Measurements from ENCODE around the gene LYRM7.

LYRM7 gene

DNA sequence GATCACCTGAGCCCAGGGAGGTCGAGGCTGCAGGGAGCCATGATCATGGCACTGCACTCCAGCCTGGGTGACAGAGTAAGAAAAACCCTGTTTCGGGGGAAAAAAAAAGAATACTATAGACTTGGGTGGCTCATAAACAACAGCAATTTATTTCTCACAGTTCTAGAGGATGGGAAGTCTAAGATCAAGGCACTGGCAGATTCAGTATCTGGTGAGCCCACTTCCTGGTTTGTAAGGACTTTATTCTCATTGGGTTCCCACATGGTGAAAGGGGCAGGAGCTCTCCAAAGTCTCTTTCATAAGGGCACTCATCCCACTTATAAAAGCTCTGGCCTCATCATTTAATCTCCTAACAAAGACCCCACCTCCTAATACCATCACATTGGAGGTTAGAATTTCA is 14.4 kb upstream of the LYRM7 start:
- DNase-seq (ENCODE audit: insufficient read length, low spot score) (no peak), FAIRE-seq (no peak)
- no peak for TF ChIP-seq POLR2AphosphoS5 (IDR thresholded peaks at IDR 0.05; ENCODE audit: low read depth, low read length)
- no peak for TF ChIP-seq PAX5 (IDR thresholded peaks at IDR 0.05; ENCODE audit: insufficient read depth, low read length, severe bottlenecking)

DNA sequence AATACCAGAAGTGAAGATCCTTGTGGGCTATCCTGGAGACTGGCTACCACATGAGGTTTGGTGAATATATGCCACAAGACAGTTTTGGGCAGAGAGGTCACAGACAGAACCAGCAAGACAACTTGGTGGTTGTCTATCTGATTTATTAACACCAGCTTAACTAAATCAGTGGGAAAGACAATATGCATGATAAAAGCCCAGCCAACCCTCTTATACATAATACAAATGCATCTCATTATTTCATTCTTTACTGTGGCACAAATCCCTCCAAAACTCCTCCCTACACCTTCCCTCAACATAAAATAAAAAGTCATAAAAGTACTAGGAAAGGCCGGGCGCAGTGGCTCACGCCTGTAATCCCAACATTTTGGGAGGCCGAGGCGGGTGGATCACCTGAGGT is 13.8 kb upstream of the LYRM7 start:
- no peak for DNase-seq (ENCODE audit: insufficient read length, low spot score)
- FAIRE-seq, result no peak
- no peak for TF ChIP-seq TAF1 (IDR thresholded peaks at IDR 0.05; ENCODE audit: low read depth, low read length)
- no peak for TF ChIP-seq POLR2AphosphoS5 (IDR thresholded peaks at IDR 0.05; ENCODE audit: low read depth, low read length)
- TF ChIP-seq POLR2A (IDR thresholded peaks at IDR 0.05; ENCODE audit: low read depth, low read length), result no peak
- TF ChIP-seq POU2F2 (IDR thresholded peaks at IDR 0.05; ENCODE audit: low read depth, low read length), result no peak
- TF ChIP-seq PAX5 (IDR thresholded peaks at IDR 0.05; ENCODE audit: insufficient read depth, low read length, severe bottlenecking), result no peak
- TF ChIP-seq SPI1 (IDR thresholded peaks at IDR 0.05; ENCODE audit: low read depth, low read length), result no peak

DNA sequence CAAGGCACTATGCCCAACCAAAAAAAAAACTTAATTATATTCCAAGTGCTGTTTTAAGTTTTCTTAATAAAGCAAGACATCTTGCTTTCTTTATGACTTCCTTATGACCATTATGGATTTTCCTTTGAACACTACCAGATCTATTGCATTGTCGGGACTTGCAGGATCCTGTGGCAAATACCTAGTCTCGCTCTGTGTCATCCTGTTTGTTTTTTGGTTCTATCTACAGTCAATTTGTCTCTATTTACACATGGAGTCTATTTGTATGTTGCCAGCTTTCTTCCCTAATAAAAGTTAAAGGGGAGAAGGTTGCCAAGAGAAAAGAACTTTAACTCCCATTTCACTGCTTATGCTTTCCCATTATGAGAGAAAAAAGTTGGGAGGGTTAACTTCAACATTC is 10.6 kb upstream of the LYRM7 start:
- FAIRE-seq, result no peak
- no peak for DNase-seq (ENCODE audit: insufficient read length, low spot score)
- TF ChIP-seq POLR2AphosphoS5 (IDR thresholded peaks at IDR 0.05; ENCODE audit: low read depth, low read length) (no peak), PAX5 (IDR thresholded peaks at IDR 0.05; ENCODE audit: insufficient read depth, low read length, severe bottlenecking) (no peak), SPI1 (IDR thresholded peaks at IDR 0.05; ENCODE audit: low read depth, low read length) (no peak), TAF1 (IDR thresholded peaks at IDR 0.05; ENCODE audit: low read depth, low read length) (no peak), POU2F2 (IDR thresholded peaks at IDR 0.05; ENCODE audit: low read depth, low read length) (no peak), POLR2A (IDR thresholded peaks at IDR 0.05; ENCODE audit: low read depth, low read length) (no peak)

DNA sequence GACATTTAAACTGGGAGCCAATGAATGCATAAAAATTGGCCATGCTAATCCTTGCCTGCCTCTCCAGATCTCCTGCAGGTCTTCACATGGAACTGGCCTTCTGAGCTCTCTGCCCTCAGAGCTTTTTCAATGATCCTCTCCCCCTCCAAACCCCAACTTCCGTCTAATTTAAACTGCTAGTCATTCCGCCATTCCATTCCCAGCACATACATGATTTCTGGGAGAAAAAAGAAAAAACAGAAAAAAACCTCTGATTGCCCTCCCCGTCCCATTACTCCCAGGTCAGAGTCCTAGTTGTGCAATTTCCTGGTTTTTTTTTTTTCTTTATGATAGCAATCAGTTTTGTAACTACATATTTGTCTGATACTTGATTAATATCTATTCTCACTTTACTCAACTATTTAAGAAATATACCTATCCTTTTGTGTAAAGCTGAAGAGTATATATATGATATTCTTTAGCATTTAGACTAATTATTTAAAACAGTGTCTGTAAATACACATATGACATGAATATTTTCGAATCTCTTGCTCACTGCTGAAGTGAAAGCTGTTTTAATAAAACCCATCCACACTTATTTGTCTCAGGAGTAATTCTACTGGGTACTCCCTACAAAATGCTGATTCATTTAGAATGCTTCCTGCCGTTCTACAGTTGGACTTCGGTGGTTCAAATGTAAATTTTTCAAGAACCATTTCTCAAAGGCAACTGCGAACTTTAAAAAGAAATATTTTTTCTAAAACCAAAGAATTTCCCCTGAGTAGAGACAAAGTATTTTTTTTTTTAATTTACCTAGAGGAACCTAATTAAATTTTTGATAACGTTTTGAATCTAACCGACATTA is 7.2 kb upstream of the LYRM7 start:
- FAIRE-seq (no peak), DNase-seq (ENCODE audit: insufficient read length, low spot score) (no peak)

DNA sequence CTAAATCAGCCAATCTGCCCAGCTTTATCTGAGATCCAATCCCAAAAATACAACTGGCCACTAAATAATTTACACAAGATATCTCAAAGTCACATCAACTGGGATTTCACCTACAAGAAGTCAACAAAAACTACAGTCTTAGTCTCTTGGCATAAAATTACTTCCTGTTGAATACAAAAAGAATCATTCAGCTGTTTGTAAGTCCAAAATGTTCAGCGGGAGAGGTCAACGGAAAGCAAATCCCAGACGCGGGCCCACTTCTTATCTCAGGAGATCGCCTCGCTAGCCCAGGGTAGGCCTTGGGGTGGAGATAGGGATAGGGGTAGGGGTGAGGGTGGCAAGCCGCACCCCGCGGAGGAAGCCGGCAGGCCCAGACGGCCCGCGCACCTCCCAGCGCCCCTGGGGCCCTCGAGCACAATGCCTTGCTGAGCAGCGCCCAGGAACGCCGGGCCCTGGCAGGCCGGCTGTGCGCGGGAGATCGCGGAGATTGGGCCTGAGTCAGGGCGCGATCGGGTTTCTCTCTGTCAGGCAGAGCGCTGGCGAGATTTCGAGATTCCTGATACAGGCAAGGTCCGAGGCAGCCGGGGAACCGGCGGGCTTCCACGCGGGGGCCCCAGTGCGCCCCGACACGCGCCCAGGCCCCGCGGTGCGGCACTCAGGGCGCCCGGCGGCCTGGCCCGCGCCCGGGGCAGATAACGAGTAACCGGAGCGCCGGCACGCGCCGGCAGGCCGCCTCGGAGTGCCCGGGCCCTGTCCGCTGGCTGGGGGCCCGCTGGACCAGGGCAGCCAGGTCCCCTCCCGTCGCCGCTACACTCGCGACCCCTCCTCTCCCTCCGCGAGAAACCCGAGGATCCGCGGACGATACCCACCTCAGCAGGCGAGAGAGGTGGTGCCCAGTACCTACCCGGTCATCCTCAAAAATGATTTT is 6.3 kb upstream of the LYRM7 start:
- FAIRE-seq (no peak), DNase-seq (ENCODE audit: insufficient read length, low spot score) (peak; percentile 53)
- no peak for TF ChIP-seq SPI1 (IDR thresholded peaks at IDR 0.05; ENCODE audit: low read depth, low read length)
- TF ChIP-seq POU2F2 (IDR thresholded peaks at IDR 0.05; ENCODE audit: low read depth, low read length), result peak; percentile 39; the same call in 1 of the 2 replicates
- no peak for TF ChIP-seq POLR2A (IDR thresholded peaks at IDR 0.05; ENCODE audit: low read depth, low read length)
- TF ChIP-seq TAF1 (IDR thresholded peaks at IDR 0.05; ENCODE audit: low read depth, low read length), result no peak; the same call in 1 of the 2 replicates

More for the DNA sequence above, 7.2 kb upstream of the LYRM7 start:
- TF ChIP-seq SPI1 (IDR thresholded peaks at IDR 0.05; ENCODE audit: low read depth, low read length), result no peak
- TF ChIP-seq POU2F2 (IDR thresholded peaks at IDR 0.05; ENCODE audit: low read depth, low read length), result no peak
- no peak for TF ChIP-seq PAX5 (IDR thresholded peaks at IDR 0.05; ENCODE audit: insufficient read depth, low read length, severe bottlenecking)
- no peak for TF ChIP-seq POLR2AphosphoS5 (IDR thresholded peaks at IDR 0.05; ENCODE audit: low read depth, low read length)
- TF ChIP-seq TAF1 (IDR thresholded peaks at IDR 0.05; ENCODE audit: low read depth, low read length), result no peak
- no peak for TF ChIP-seq POLR2A (IDR thresholded peaks at IDR 0.05; ENCODE audit: low read depth, low read length)

DNA sequence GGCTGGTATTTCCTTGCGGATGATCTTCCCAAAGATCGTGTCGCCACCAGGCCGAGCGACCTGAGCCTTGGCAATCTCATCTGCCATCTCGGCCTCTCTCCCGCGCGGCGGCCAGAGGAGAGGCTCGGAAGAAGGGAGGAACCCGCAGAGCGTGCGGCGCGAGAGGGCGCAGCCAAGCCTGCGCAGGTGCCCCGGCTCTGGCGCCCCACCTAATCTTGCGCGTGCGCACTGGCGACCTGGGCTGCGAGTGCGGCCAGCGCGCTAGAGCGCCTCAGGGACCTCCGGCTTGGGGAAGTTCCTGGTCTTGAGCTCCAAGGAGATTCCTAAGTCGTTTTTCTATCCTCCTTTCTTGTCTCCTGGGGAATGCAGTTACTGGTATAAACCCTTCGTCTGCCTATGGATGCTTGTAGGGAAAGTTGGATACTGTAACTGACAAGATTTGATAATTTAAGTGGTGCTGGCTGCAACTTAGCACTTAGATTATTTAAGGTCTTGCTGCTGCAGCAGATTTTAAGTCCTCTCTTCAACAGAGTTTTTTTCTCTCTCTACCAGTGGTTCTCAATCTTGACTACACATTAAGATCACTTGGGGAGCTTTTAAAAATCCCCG is 5.5 kb upstream of the LYRM7 start, which contains the start of gene HINT1:
Gene HINT1 (minus strand): TSS at position 138 of the 609 bp plus-strand sequence. CDS start 51 bp downstream, at position 87.
- FAIRE-seq, result peak; percentile 96
- TF ChIP-seq PAX5 (IDR thresholded peaks at IDR 0.05; ENCODE audit: insufficient read depth, low read length, severe bottlenecking) (no peak), TAF1 (IDR thresholded peaks at IDR 0.05; ENCODE audit: low read depth, low read length) (peak; percentile 81), POLR2A (IDR thresholded peaks at IDR 0.05; ENCODE audit: low read depth, low read length) (peak; percentile 79), SPI1 (IDR thresholded peaks at IDR 0.05; ENCODE audit: low read depth, low read length) (peak; percentile 57), POLR2AphosphoS5 (IDR thresholded peaks at IDR 0.05; ENCODE audit: low read depth, low read length) (peak; percentile 64), POU2F2 (IDR thresholded peaks at IDR 0.05; ENCODE audit: low read depth, low read length) (peak; percentile 69; the same call in 1 of the 2 replicates)

DNA sequence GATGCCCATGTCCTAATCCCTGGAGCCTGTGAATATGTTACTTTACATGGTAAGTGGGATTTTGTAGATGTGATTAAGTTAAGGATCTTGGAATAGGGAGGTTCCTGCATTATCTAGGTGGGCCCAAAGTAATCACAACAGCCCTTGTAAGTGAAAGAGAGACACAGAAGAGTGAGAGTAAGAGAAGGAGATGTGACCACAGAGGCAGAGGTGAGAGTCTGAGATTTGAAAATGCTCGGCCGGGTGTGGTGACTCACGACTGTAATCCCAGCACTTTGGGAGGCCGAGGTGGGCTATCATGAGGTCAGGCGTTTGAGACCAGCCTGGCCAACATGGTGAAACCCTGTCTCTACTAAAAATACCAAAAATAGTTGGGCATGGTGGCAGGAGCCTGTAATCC is 3.1 kb upstream of the LYRM7 start:
- DNase-seq (ENCODE audit: insufficient read length, low spot score) (no peak), FAIRE-seq (no peak)
- TF ChIP-seq POLR2A (IDR thresholded peaks at IDR 0.05; ENCODE audit: low read depth, low read length) (no peak), SPI1 (IDR thresholded peaks at IDR 0.05; ENCODE audit: low read depth, low read length) (no peak), POLR2AphosphoS5 (IDR thresholded peaks at IDR 0.05; ENCODE audit: low read depth, low read length) (no peak), PAX5 (IDR thresholded peaks at IDR 0.05; ENCODE audit: insufficient read depth, low read length, severe bottlenecking) (no peak), TAF1 (IDR thresholded peaks at IDR 0.05; ENCODE audit: low read depth, low read length) (no peak), POU2F2 (IDR thresholded peaks at IDR 0.05; ENCODE audit: low read depth, low read length) (no peak)

More for the DNA sequence above, 5.5 kb upstream of the LYRM7 start, which contains the start of gene HINT1:
- DNase-seq (ENCODE audit: insufficient read length, low spot score), result peak; percentile 91

DNA sequence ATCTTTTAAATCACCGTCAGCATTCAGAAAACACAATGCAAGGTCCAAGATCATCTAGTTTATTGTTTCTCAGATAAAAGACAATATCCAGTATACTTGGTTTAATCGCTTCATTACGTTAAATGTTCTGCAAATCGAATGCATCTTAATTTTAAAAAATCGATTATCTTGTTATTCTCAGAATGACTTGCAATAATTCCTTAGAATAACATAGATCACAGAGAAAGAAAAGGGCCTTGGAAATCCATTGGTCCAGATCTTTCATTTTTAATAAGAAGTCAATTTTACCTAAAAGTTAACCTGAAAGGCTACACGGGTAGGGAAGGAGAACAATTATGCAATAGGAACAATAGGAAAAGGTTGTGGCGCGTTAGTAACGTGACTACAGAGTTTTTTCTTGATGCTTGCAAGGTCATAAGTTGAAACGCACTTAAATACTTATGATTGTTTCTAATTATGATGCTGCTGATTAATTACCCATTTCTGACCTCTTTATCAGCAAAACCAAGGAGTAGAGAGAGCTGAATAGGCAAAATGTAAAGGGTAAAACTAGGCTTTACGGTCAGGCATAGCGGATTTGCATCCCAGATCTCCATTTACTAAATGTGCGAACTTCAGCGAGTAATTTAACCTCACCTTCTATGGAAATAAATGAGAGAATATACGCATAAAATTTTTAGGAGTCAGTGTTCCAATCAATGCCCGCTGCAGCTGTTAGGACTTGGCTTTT is 769 bp upstream of the LYRM7 start:
- TF ChIP-seq POLR2A (IDR thresholded peaks at IDR 0.05; ENCODE audit: low read depth, low read length) (no peak), POU2F2 (IDR thresholded peaks at IDR 0.05; ENCODE audit: low read depth, low read length) (no peak), SPI1 (IDR thresholded peaks at IDR 0.05; ENCODE audit: low read depth, low read length) (no peak), POLR2AphosphoS5 (IDR thresholded peaks at IDR 0.05; ENCODE audit: low read depth, low read length) (no peak), TAF1 (IDR thresholded peaks at IDR 0.05; ENCODE audit: low read depth, low read length) (no peak), PAX5 (IDR thresholded peaks at IDR 0.05; ENCODE audit: insufficient read depth, low read length, severe bottlenecking) (no peak)
- DNase-seq (ENCODE audit: insufficient read length, low spot score), result no peak
- no peak for FAIRE-seq

Data from GM12891 (cell line).